Islet of Langerhans (tissue), 1 donor: ENCODE data around the gene MMP21.

Experiments
- FAIRE-seq: peaks from one replicate; lab custom pipeline; 2011; peaks lifted over from hg19 to GRCh38; lab: Jason Lieb, UNC

Gene MMP21

DNA sequence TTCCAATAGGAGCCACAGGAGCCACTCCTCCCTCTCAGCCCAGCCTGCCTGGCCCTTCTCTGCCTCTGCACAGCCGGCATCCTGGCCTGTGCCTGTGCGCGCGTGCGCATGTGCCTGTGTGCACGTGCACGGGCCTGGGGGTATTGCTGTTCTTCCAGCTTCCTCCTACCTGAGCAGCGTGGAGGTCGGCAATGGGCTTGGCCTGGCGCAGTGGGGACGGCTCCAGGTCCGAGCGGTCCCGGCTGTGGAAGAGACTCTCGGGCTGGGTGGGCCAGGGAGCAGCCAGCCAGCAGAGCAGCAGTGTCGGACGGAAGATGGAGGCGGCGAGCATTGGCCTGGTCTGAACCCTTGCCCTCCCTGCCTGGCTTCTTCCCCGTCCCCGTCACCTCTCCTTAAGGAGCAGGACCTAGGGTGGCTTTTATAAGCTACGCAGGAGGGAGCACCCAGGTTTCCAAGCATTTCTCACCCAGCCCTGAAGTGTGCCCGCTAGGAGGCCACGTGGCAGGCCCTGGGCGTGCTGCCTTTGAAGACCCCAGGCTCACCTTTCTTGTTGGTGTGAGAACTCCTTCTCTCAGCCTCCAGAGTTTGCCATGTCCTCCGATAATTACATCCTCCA lies at the start of gene MMP21:
Gene MMP21, minus strand, starts transcription at position 331 of the 616 bp plus-strand sequence. Its CDS starts 0 bp downstream, at position 331.
- FAIRE-seq, result no peak

DNA sequence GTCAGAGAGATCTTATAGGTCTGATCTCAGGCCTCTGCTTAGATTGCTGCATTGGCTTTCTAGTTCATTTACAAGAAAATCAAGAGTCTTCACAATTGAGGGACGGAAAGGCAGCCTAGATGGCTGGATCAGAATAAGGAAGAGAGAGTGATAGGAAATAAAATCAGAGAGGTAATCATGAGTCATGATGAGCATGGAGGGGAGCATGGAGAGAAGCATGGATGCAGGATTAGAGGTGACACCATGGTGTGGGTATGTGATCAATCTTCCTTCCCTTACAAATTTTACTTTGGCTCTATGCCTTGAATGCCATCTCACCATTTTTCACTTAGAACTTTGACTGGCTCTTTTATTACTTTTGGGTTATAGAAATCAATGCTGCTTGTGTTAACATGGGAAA lies 49.1 kb upstream of the MMP21 start:
- no peak for FAIRE-seq

- FAIRE-seq, result no peak
These were observed 48.1 kb upstream of the MMP21 start for GRCh38 chr10:125823663-125824251.

- no peak for FAIRE-seq
These were observed 47.4 kb upstream of the MMP21 start, which contains the start of the genes BCCIP and UROS for GRCh38 chr10:125822878-125823662. BCCIP (plus strand) TSS chr10:125823546; CDS start chr10:125823558, 12 bp downstream. UROS (minus strand) TSS chr10:125823258; CDS start chr10:125816499, 6,759 bp downstream.

- no peak for FAIRE-seq
These were observed 45.1 kb upstream of the MMP21 start for GRCh38 chr10:125820701-125821100.

DNA sequence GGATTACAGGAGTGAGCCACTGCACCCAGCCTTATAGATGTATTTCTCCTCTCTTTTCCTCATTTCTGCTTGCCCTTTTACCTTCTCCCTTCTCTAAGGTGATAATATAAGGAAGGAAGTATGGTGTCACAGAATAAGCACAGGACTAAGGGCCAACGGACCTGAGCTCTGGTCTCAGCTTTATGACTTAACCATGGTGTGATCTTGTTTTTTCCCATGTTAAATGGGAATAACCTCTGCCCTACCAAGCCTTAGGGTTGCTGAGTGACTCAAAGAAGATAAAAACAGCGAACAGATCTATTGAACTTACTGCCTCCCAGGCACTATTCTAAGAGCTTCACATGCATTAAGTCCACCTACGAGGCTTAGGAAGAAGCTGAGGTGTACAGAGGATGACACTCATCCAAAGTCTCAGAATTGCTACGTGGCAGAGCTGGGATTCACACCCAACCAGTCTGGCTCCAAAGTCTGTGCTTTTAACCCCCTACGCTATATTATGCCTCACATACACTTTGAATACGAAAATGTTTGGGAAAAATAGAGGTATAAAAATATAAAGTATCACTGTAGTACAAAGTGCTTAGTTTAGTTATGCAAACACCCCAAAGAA lies 41.8 kb upstream of the MMP21 start:
- no peak for FAIRE-seq

- no peak for FAIRE-seq
These were observed 40.9 kb upstream of the MMP21 start for GRCh38 chr10:125816548-125816947.

GRCh38 chr10:125815764-125816163 lies 40.1 kb upstream of the MMP21 start:
- no peak for FAIRE-seq

GRCh38 chr10:125812128-125812750 lies 36.6 kb upstream of the MMP21 start:
- FAIRE-seq, result no peak

GRCh38 chr10:125811251-125811650 lies 35.6 kb upstream of the MMP21 start:
- FAIRE-seq, result no peak

- FAIRE-seq, result no peak
These were observed 32.4 kb upstream of the MMP21 start for GRCh38 chr10:125808047-125808446.

DNA sequence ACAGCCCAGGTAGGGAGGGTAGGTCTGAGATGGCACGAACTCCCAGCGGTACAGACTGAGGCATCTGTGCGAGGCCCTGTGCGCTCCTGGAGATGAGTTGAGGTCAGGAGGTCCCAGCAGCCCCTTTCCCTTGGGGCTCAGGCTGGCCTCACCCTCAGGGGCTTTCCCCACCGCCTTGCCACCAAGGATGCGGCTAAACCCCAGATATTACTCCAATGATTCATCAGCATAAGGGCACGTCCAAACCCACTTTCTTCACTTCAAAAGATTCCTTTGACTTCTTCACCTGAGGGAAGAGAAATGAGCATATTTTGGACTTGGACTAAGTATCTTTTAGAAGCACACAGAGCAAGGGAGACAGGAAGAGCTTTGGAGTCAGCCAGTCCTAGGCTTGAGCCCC lies 27.1 kb upstream of the MMP21 start:
- FAIRE-seq, result no peak

GRCh38 chr10:125802131-125802530 lies 26.5 kb upstream of the MMP21 start:
- FAIRE-seq, result no peak

DNA sequence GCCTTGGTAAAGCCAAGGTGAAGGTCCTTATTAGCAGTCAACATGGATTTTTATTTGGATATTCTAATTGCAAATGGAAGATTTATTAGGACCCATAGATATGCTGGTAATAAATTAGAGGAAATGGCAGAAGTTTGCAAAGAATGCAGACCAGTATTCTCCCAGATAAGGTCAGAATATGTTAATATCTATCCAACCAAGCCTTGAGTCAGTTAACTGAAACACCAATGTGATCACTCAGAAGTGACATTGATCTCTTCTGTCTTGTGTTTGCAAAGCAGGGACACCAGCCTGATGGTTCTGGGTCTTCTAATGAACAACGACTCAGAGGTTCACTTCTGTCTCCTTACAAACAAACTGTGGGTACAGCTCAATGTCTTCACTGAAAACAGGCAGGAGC lies 26.0 kb upstream of the MMP21 start:
- no peak for FAIRE-seq

DNA sequence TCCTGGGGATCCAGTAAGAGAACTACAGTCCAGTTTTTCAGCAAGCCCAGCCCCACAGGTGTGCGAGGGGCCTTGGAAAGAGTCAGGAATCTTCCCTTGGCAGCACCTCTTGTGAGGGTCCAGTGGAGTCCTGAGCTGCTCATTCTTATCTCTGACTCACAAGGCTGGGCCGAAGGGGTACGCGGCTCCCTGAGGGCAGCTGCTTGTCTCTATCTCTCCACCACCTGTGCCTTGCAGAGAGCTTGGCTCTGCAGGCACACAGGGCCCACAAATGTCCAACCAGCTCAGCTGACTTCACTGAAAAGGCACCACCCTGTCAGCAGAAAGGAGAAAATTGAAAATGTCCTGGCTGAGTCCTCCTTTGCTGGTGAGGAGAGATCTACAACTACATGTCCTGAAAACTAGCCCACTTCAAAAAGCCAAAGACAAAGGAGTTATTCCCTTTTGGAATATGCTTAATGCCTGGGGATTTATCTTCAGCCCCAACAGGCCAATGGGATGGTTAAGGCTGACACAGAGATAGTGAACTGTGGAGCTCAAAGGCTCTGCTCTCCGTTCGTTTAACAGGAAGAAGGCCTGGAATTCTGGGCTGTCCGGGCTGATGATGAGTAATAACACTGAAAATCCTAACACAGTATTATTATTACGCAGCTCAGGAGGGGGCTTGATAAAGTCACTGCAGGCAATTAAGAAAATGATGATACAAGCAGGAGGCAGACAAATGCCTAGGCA lies 24.0 kb upstream of the MMP21 start:
- no peak for FAIRE-seq

GRCh38 chr10:125797994-125798662 lies 22.5 kb upstream of the MMP21 start:
- FAIRE-seq, result no peak

DNA sequence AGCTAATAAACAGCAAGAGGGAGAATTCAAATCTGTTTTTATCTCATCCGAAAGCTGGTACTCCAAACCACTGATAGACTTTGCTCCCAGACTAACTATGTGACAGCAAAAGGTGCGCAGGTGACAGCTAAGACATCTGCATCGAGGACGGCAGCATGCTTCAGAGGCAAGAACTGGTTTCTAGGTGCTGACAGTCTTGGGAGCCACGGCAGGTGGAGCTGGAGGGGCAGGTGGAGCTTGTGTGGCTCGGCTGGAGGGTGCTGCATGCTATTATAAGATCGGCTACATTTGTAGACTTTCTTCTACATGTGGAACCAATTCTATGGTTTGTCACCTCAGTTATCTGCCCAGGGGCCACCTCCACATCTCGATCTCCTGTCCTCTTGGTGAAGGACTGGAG lies 21.8 kb upstream of the MMP21 start:
- no peak for FAIRE-seq

GRCh38 chr10:125795637-125796190 lies 20.1 kb upstream of the MMP21 start:
- no peak for FAIRE-seq

DNA sequence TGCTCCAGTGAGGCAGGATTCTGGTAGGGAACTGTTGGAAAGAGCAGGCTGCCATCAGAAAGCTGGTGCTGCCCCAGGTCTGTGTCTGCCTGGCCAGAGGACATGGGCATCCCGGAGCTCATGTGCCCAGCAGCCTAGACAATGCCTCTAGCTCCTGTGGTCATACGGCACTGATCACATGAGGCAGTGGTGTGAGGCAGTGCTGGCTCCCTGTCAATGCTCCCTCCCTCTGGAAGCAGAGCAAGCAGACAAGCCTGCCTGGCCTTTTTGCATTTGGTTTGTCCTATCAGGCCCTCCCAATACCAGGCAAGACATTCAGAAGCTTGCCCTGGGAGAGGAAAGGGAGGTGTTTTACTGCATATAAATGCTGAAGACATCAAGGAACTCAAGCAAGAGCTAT lies 19.5 kb upstream of the MMP21 start:
- no peak for FAIRE-seq

- FAIRE-seq, result no peak
These were observed 17.0 kb upstream of the MMP21 start for GRCh38 chr10:125792342-125793300.
